IMR-90 (cell line): ENCODE data around the gene AUTS2. TPM values are rescaled to one million over a fixed set of nuclear protein-coding genes. Genes with fewer than 3 reads are reported as not detected.

Experiments used
- ATAC-seq: fragments of 200-7000 bp; cut with Tn5 transposase; 2 replicates; pipeline ENCODE4 v1.9.1; 2020; ENCODE audit warnings: low read depth, mild to moderate bottlenecking, moderate library complexity
- BruUV-seq: library from RNA; stranded (reverse); fragments of 400-500 nt; replicated peaks from 2 replicates; lab custom pipeline; 2021; lab: Mats Ljungman, UMichigan
- CTCF ChIA-PET: fragments of 300-600 bp; formaldehyde crosslinking; extraction: SDS; loops from one replicate; lab custom pipeline; 2021; ENCODE audit warnings: antibody characterized with exemption; lab: Yijun Ruan, JAX
- POLR2A ChIA-PET: fragments of 300-600 bp; sonication (Branson Sonifier 250); formaldehyde crosslinking; loops from one replicate; lab custom pipeline; 2022; ENCODE audit warnings: antibody characterized with exemption; ENCODE audit not compliant: unreplicated experiment; lab: Charles Lee
- DNase-seq: peaks from one replicate; pipeline ENCODE4 v3.0.0; 2013
- H2AFZ ChIP-seq: replicated peaks from 2 replicates; pipeline ENCODE3; 2013; ENCODE audit warnings: low read length, mild to moderate bottlenecking; ENCODE audit not compliant: poor library complexity
- H2AK5ac ChIP-seq: 2 replicates; pipeline ENCODE4 v1.6.1; 2013; ENCODE audit warnings: low read depth, low read length, inconsistent platforms
- H2AK9ac ChIP-seq: replicated peaks from 2 replicates; pipeline ENCODE3; 2013; ENCODE audit warnings: mild to moderate bottlenecking, low read depth, low read length, moderate library complexity; ENCODE audit not compliant: poor library complexity
- H2BK120ac ChIP-seq: 2 replicates; pipeline ENCODE4 v1.6.1; 2013; ENCODE audit warnings: low read depth, low read length, inconsistent platforms
- H2BK15ac ChIP-seq: 3 replicates; pipeline ENCODE4 v1.6.1; 2013; ENCODE audit warnings: low read depth, low read length, inconsistent platforms
- H2BK20ac ChIP-seq: 2 replicates; pipeline ENCODE4 v1.6.1; 2013; ENCODE audit warnings: low read depth, mild to moderate bottlenecking, inconsistent platforms, low read length, moderate library complexity
- H2BK5ac ChIP-seq: 2 replicates; pipeline ENCODE4 v1.6.1; 2013; ENCODE audit warnings: mild to moderate bottlenecking, low read depth, low read length, inconsistent platforms; ENCODE audit not compliant: poor library complexity, severe bottlenecking
- H3K14ac ChIP-seq: replicated peaks from 2 replicates; pipeline ENCODE4 v1.6.1; 2013; ENCODE audit warnings: low read depth, low read length, inconsistent platforms
- H3K18ac ChIP-seq: 2 replicates; pipeline ENCODE4 v1.6.1; 2013; ENCODE audit warnings: low read depth, low read length, control low read depth
- H3K23ac ChIP-seq: 2 replicates; pipeline ENCODE4 v1.6.1; 2013; ENCODE audit warnings: low read depth, low read length, inconsistent platforms
- H3K27ac ChIP-seq: 2 replicates; pipeline ENCODE4 v1.5.1; 2013; ENCODE audit warnings: mild to moderate bottlenecking, control low read depth, low read length; ENCODE audit not compliant: insufficient read depth
- H3K27me3 ChIP-seq: 2 replicates; pipeline ENCODE4 v1.6.1; 2013; ENCODE audit warnings: low read length; ENCODE audit not compliant: control insufficient read depth, insufficient read depth
- H3K36me3 ChIP-seq: 2 replicates; pipeline ENCODE4 v1.6.1; 2013; ENCODE audit warnings: low read length, mixed read lengths; ENCODE audit not compliant: control insufficient read depth, insufficient read depth
- H3K4ac ChIP-seq: 2 replicates; pipeline ENCODE4 v1.6.1; 2013; ENCODE audit warnings: low read depth, low read length, inconsistent platforms
- H3K4me1 ChIP-seq: 2 replicates; pipeline ENCODE4 v1.6.1; 2013; ENCODE audit warnings: low read length, mixed read lengths; ENCODE audit not compliant: control insufficient read depth, insufficient read depth
- H3K4me2 ChIP-seq: 2 replicates; pipeline ENCODE4 v1.6.1; 2013; ENCODE audit warnings: low read depth, mild to moderate bottlenecking, control low read depth, low read length, moderate library complexity
- H3K4me3 ChIP-seq: 2 replicates; pipeline ENCODE4 v1.5.1; 2013; ENCODE audit warnings: low read depth, mild to moderate bottlenecking, control low read depth, low read length, moderate library complexity; ENCODE audit not compliant: insufficient read depth
- H3K56ac ChIP-seq: 2 replicates; pipeline ENCODE4 v1.6.1; 2013; ENCODE audit warnings: low read length, inconsistent platforms; ENCODE audit not compliant: insufficient read depth; ENCODE audit errors: extremely low read depth
- H3K79me1 ChIP-seq, 2 experiments: 2 replicates each; pipeline ENCODE4 v1.6.1; 2013; ENCODE audit warnings: low read length in 2 of 2, inconsistent platforms in 1 of 2, low read depth in 1 of 2
- H3K9ac ChIP-seq: 2 replicates; pipeline ENCODE4 v1.6.1; 2013; ENCODE audit warnings: low read depth, low read length, control low read depth
- H3K9me1 ChIP-seq: 2 replicates; pipeline ENCODE4 v1.6.1; 2013; ENCODE audit warnings: low read length, inconsistent platforms; ENCODE audit not compliant: insufficient read depth
- H3K9me3 ChIP-seq: 2 replicates; pipeline ENCODE4 v1.6.1; 2013; ENCODE audit warnings: low read length; ENCODE audit not compliant: control insufficient read depth, insufficient read depth
- H4K20me1 ChIP-seq: 2 replicates; pipeline ENCODE4 v1.6.1; 2013; ENCODE audit warnings: low read length, inconsistent platforms; ENCODE audit not compliant: insufficient read depth
- H4K5ac ChIP-seq: 2 replicates; pipeline ENCODE4 v1.6.1; 2013; ENCODE audit warnings: mild to moderate bottlenecking, low read depth, low read length, control low read depth
- H4K8ac ChIP-seq, 2 experiments: 2 replicates each; pipeline ENCODE4 v1.6.1; 2013; ENCODE audit warnings: low read depth in 2 of 2, low read length in 2 of 2, control low read depth in 1 of 2, inconsistent platforms in 1 of 2
- H4K91ac ChIP-seq: 2 replicates; pipeline ENCODE4 v1.6.1; 2013; ENCODE audit warnings: low read depth, low read length, inconsistent platforms; ENCODE audit not compliant: insufficient read depth
- BHLHE40 ChIP-seq: fragments of 150-350 bp; IDR thresholded peaks from 2 replicates; pipeline ENCODE4 v1.6.1; 2016; ENCODE audit warnings: mild to moderate bottlenecking, low read depth, low read length
- CEBPB ChIP-seq: IDR thresholded peaks from 2 replicates; pipeline ENCODE4 v1.6.1; 2012; ENCODE audit warnings: low read depth, low read length, improper control_type of control experiment
- CHD1 ChIP-seq: IDR thresholded peaks from 2 replicates; pipeline ENCODE4 v1.6.1; 2012; ENCODE audit warnings: low read depth, low read length, improper control_type of control experiment
- ELK1 ChIP-seq: fragments of 150-350 bp; IDR thresholded peaks from 2 replicates; pipeline ENCODE4 v1.6.1; 2016; ENCODE audit warnings: low read depth, mild to moderate bottlenecking, low read length, moderate library complexity, borderline replicate concordance
- FOS ChIP-seq: fragments of 150-350 bp; IDR thresholded peaks from 2 replicates; pipeline ENCODE4 v1.6.1; 2016; ENCODE audit warnings: low read depth, low read length
- MAFK ChIP-seq: IDR thresholded peaks from 2 replicates; pipeline ENCODE4 v1.6.1; 2012; ENCODE audit warnings: low read depth, low read length, improper control_type of control experiment
- MAZ ChIP-seq: IDR thresholded peaks from 2 replicates; pipeline ENCODE4 v1.6.1; 2012; ENCODE audit warnings: low read depth, mild to moderate bottlenecking, low read length, improper control_type of control experiment, moderate library complexity, borderline replicate concordance
- MXI1 ChIP-seq: IDR thresholded peaks from 2 replicates; pipeline ENCODE4 v1.6.1; 2012; ENCODE audit warnings: low read depth, mild to moderate bottlenecking, low read length, moderate library complexity, borderline replicate concordance
- NFE2L2 ChIP-seq: fragments of 150-350 bp; IDR thresholded peaks from 2 replicates; pipeline ENCODE4 v1.6.1; 2016; ENCODE audit warnings: low read depth, mild to moderate bottlenecking, low read length
- POLR2A ChIP-seq: IDR thresholded peaks from 2 replicates; pipeline ENCODE4 v1.6.1; 2012; ENCODE audit warnings: mild to moderate bottlenecking, low read depth, low read length
- RAD21 ChIP-seq: IDR thresholded peaks from 2 replicates; pipeline ENCODE4 v1.6.1; 2012; ENCODE audit warnings: low read length, improper control_type of control experiment
- RCOR1 ChIP-seq: IDR thresholded peaks from 2 replicates; pipeline ENCODE4 v1.6.1; 2012; ENCODE audit warnings: mild to moderate bottlenecking, low read length, improper control_type of control experiment; ENCODE audit not compliant: insufficient replicate concordance
- RFX5 ChIP-seq: IDR thresholded peaks from 2 replicates; pipeline ENCODE4 v1.8.0; 2012; ENCODE audit warnings: low read depth, mild to moderate bottlenecking, low read length, moderate library complexity
- SMC3 ChIP-seq: fragments of 150-350 bp; IDR thresholded peaks from 2 replicates; pipeline ENCODE4 v1.6.1; 2016; ENCODE audit warnings: low read depth, mild to moderate bottlenecking, antibody characterized with exemption, low read length, moderate library complexity
- USF2 ChIP-seq: fragments of 150-350 bp; IDR thresholded peaks from 2 replicates; pipeline ENCODE4 v1.6.1; 2017; ENCODE audit warnings: mild to moderate bottlenecking, antibody characterized with exemption, low read length, low read depth
- WGBS, 2 experiments: methylation state at CpG; one replicate each; pipeline versions ENCODE4 v1.1.5 to v1.1.7; 2013; ENCODE audit warnings: missing lambda C conversion rate in 2 of 2; ENCODE audit not compliant: insufficient read length in 1 of 2; ENCODE audit errors: extremely low coverage in 2 of 2; 5-methylcytosine and 5-hydroxymethylcytosine counted together
- dilution Hi-C: fragments of 300-500 bp; cut with HindIII; formaldehyde crosslinking; loops from one replicate; pipeline ENCODE4 v1.14.3; 2018; ENCODE audit warnings: low sequenced_read_pairs; ENCODE audit not compliant: unreplicated experiment
- in situ Hi-C: fragments of 300-500 bp; cut with MboI; formaldehyde crosslinking; loops from 3 replicates; pipeline ENCODE4 v1.14.3; 2019; ENCODE audit warnings: low sequenced_read_pairs, inconsistent platforms, mixed read lengths
- intact Hi-C: fragments of 100-400 bp; cut with micrococcal nuclease; formaldehyde crosslinking; loops from 2 replicates; pipeline ENCODE4 v1.10.0; 2022
- polyA plus RNA-seq, 3 experiments: library from polyadenylated mRNA; depleted of rRNA; stranded (reverse); fragments of >200 nt; gene quantifications; 2 replicates each; pipeline ENCODE4 v1.2.3, GENCODE V29; 2012; ENCODE audit warnings: low replicate concordance in 1 of 3
- total RNA-seq: library from RNA; depleted of rRNA; stranded (reverse); fragments of >200 nt; gene quantifications from 2 replicates; pipeline ENCODE4 v1.2.3, GENCODE V29; 2012
- TF ChIP-seq, protein P1 (sequence below): conservative IDR thresholded peaks from 2 replicates; pipeline ENCODE4 v1.5.1; 2012; ENCODE audit warnings: mild to moderate bottlenecking, low read depth, low read length, improper control_type of control experiment

AUTS2 gene
- total and polyA plus RNA-seq, 2 of the 4 experiments (the other 2 are of a cell fraction), result 0.90 to 3.0 TPM

- Histone ChIP-seq H2AFZ (no peak overlapping the region), H3K27ac (no peak overlapping the region)
Measured at GRCh38 chr7:70390251-70390650, 792.0 kb downstream of the AUTS2 start.

More at GRCh38 chr7:70390251-70390650, 792.0 kb downstream of the AUTS2 start:
- Histone ChIP-seq H2AK9ac (no peak overlapping the region), H3K56ac (no peak overlapping the region), H3K23ac (no peak overlapping the region), H3K4me3 (no peak overlapping the region), H3K27me3 (no peaks in the 10 kb centered on the region), H3K4me2 (no peak overlapping the region), H2BK5ac (no peak overlapping the region), H2AK5ac (no peak overlapping the region), H3K9ac (no peak overlapping the region), H3K4me1 (no peaks in the 10 kb centered on the region), H2BK20ac (no peak overlapping the region), H4K8ac (no peak overlapping the region), H4K91ac (no peak overlapping the region), H3K14ac (no peak overlapping the region), H3K9me1 (no peaks in the 10 kb centered on the region), H3K4ac (no peak overlapping the region), H4K5ac (no peak overlapping the region), H4K20me1 (no peaks in the 10 kb centered on the region), H2BK15ac (no peak overlapping the region), H3K36me3 (no peaks in the 10 kb centered on the region), H2BK120ac (no peak overlapping the region), H3K79me1 (no peaks in the 10 kb centered on the region), H3K18ac (no peak overlapping the region), H3K9me3 (no peaks in the 10 kb centered on the region)
- no peak for ATAC-seq
- intact Hi-C loops (no loop called here), dilution Hi-C loops (no loop called here), in situ Hi-C loops (no loop called here)
- POLR2A ChIA-PET, result no interaction called here
- BruUV-seq, result no TSS peak
- WGBS, 2 experiments, result no CpG with 5 or more reads among the region's 1 CpG
- no peak for TF ChIP-seq RFX5
- no peak for TF ChIP-seq RCOR1
- TF ChIP-seq CEBPB, result no peak
- TF ChIP-seq USF2, result no peak
- no peak for TF ChIP-seq RAD21
- TF ChIP-seq POLR2A, result no peak
- no peak for TF ChIP-seq SMC3
- TF ChIP-seq, protein P1, sequence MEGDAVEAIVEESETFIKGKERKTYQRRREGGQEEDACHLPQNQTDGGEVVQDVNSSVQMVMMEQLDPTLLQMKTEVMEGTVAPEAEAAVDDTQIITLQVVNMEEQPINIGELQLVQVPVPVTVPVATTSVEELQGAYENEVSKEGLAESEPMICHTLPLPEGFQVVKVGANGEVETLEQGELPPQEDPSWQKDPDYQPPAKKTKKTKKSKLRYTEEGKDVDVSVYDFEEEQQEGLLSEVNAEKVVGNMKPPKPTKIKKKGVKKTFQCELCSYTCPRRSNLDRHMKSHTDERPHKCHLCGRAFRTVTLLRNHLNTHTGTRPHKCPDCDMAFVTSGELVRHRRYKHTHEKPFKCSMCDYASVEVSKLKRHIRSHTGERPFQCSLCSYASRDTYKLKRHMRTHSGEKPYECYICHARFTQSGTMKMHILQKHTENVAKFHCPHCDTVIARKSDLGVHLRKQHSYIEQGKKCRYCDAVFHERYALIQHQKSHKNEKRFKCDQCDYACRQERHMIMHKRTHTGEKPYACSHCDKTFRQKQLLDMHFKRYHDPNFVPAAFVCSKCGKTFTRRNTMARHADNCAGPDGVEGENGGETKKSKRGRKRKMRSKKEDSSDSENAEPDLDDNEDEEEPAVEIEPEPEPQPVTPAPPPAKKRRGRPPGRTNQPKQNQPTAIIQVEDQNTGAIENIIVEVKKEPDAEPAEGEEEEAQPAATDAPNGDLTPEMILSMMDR, result no peak
- TF ChIP-seq MAFK, result no peak
- TF ChIP-seq BHLHE40, result no peak
- TF ChIP-seq CHD1, result no peak
- TF ChIP-seq MXI1, result no peak
- TF ChIP-seq ELK1, result no peak
- no peak for TF ChIP-seq FOS
- TF ChIP-seq NFE2L2, result no peak
- TF ChIP-seq MAZ, result no peak
- CTCF ChIA-PET, result no interaction called here
- no peak for DNase-seq
